ENCODE data around the gene CNIH3.
A peak's percentile ranks its signal among the peaks of the same experiment; 100 is the strongest.
"Not testable (repeated sequence)": the region's sequence is repeated elsewhere in the genome, so short reads cannot be mapped to it uniquely, and the experiment has no call there.

Gene CNIH3

GRCh38 chr1:224644553-224645154, 28.5 kb downstream of the CNIH3 start:
- DNase-seq: peak; percentile 66

DNA sequence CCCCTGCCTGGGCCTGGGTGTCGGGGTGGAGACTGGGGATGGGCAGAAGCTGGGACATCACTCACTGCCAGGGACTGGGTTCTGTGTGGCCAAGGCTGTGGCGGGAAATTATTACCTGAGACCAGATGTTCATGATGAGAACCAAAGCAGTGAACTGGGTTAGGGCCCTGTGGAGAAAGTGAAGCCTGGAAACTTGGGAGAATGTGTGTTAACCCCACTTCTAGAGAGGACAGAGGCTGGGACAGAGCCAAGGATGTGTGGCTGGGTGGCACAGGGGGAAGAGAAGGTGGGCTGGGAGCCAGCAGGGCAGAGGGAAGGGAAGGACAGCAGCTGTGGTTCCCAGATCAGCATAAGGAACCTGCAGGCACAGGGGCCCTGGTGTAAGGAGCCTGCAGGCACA, 31.3 kb downstream of the CNIH3 start:
- DNase-seq: no peak

- no peak for DNase-seq
These were observed 34.2 kb downstream of the CNIH3 start for GRCh38 chr1:224650290-224650689.

DNA sequence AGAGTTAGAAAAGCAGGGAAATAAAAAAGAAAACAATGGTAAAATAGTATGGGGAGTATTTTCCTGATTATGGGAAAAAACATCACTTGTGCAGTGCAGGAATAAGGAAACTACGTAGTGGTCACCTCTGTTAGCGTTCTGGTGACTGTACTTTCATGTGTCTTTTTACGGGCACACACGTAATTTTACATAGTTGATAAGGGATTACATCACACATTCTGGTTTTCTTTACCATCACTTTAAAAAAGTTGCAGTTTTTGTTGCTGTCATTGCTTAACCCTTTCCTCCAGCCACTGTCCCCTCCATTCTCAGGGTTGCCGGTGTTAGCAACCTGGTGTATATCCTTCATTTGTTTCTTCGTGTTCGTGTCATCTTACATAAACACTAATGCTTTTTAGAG, 35.1 kb downstream of the CNIH3 start:
- no peak for DNase-seq

DNA sequence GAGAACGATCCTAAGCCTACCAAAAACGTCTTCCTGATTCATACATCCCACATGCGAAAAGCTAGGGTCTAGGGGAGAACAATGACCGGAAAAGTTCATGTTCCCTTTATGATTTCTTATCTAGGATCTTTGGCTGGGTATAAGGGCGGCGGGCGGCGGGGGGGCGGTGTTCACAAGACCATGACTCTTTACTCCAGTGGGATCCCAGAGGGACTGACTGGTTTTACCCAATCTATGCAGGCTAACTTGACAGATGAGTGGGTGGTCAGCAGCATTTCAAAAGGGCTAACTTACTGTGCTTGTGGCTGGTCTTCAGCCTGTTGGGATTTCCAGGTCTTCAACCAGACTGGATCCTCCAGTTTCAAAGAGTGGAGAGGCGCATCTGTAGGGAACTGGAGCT, 40.3 kb downstream of the CNIH3 start:
- DNase-seq: no peak

- DNase-seq: no peak
These were observed 44.0 kb downstream of the CNIH3 start for GRCh38 chr1:224660074-224660473.

- no peak for DNase-seq
These were observed 46.8 kb downstream of the CNIH3 start for GRCh38 chr1:224662870-224663269.

GRCh38 chr1:224665016-224665415, 48.9 kb downstream of the CNIH3 start:
- no peak for DNase-seq

GRCh38 chr1:224666078-224666477, 50.0 kb downstream of the CNIH3 start:
- no peak for DNase-seq

GRCh38 chr1:224666913-224667312, 50.8 kb downstream of the CNIH3 start:
- no peak for DNase-seq

DNA sequence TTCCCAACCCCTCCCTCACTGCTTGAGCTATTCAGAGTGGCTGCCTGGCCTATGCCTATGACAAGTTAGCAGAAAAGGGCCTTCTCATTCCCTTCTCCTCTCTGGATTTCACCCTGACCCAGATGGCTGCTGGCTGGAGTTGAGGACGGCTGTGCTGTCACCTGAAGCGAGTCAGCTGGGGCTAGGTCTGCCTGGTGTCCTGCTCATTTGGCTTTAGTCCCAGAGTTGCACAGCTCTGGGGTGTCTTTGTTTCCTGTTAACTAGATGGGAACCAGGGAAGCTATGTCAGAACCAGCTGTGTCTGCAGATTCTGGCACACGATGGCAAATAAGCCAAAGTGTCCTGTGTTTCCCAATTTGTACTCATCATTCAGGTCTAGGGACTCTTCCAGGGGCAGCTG, 52.9 kb downstream of the CNIH3 start:
- DNase-seq: no peak

DNA sequence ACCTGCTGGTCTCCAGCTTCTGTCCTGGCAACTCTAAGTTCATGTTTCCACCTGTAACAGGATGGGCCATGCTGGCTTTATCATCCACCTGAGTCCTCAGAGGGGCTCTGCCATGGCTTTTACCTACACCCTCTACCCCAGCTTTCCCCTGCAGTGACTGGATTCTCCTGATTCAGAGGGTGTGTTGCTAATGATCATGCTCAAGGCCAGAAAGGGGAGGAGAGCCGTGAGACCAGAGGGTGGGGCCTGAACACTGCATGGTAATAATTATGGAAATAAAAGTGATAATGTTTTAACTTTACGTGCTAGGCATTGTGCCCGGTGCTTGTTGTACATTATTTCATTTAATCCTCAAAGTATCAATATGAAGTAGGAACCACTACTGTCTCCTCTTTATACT, 53.3 kb downstream of the CNIH3 start:
- DNase-seq: no peak

DNA sequence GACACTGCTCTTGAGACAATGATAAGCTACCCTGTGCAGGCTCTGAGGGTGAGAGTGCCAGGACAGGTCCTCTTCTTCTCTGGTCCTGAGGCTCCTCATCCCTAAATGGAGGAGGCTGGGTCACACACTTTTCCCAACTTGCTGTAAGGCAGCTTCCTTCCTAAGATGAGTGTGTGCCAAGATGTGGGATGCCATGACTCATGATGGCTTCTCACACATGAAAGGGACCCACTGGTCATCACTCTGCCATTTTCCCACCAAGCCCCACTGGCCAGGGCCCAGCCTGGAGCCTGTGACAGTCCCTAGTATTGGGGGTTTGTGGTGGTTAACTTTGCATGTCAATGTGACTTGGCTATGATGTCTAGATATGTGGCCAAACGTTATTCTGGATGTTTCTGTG, 54.4 kb downstream of the CNIH3 start:
- DNase-seq: no peak

GRCh38 chr1:224671076-224671475, 55.0 kb downstream of the CNIH3 start:
- DNase-seq: no peak

GRCh38 chr1:224673141-224673540, 57.0 kb downstream of the CNIH3 start:
- DNase-seq: no peak

GRCh38 chr1:224675590-224675989, 59.5 kb downstream of the CNIH3 start:
- no peak for DNase-seq

- DNase-seq: no peak
These were observed 60.4 kb downstream of the CNIH3 start for GRCh38 chr1:224676551-224676950.

GRCh38 chr1:224678168-224678567, 62.1 kb downstream of the CNIH3 start:
- no peak for DNase-seq

DNA sequence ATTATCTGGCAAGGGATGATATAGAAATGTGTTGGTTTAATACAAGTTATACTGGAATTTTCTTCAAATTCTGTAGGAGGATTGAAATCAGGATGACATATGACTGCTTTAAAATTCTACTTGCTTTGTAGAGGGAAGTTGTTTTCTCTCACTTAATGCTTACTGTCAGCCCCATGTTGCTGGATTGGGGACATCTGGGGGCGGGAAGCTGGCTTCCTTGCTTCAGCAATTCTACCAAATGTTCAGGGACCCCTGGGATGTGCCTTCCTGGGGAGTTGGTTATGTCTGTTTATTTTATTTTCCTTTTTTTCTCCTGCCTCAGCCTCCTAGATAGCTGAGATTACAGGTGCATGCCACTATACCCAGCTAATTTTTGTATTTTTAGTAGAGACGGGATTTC, 63.5 kb downstream of the CNIH3 start:
- DNase-seq: no peak

DNA sequence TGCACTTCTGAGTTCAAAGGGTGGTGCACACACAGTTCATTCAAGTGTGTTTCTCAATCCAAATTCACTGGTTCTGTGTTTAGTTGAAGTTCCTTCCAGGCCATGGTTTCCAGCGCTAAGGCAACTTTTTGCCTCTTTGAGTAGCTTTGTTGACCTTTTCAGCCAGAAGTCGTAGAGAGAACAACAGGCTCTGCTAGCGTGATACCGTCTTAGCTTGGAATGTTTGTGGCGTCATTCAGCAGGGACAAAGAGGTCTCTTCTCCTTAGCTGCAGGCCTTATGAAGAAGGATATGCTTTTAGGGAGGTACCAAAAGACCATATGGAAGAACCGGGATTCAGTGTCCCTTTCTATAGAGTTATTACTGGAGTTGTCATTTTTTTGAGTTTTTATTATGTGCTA, 65.7 kb downstream of the CNIH3 start:
- DNase-seq: no peak

DNA sequence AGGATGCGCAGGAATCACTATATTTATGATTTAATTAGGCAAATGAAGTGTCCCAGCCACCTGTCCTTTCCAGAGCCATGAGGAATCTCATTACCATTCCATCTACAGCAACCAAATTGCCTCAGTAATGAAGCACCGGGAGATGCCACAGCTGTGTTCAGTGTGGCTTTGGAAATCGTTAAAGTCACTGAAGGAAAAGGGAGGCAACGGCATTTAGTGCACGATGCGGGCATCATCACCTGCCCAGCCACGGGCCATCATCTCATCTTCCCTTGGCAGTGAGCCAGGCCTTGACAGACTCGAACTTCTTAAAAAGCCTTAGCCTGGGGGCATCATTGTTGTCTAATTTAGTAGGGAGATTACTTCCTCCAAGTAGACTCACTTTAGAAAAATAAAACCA, 67.8 kb downstream of the CNIH3 start:
- no peak for DNase-seq

GRCh38 chr1:224684979-224685425, 68.9 kb downstream of the CNIH3 start:
- no peak for DNase-seq

DNA sequence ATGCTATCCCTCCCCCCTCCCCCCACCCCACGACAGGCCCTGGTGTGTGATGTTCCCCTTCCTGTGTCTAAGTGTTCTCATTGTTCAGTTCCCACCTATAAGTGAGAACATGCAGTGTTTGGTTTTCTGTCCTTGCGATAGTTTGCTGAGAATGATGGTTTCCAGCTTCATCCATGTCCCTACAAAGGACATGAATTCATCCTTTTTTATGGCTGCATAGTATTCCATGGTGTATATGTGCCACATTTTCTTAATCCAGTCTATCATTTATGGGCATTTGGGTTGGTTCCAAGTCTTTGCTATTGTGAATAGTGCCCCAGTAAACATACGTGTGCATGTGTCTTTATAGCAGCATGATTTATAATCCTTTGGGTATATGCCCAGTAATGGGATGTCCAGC, 70.0 kb downstream of the CNIH3 start:
- not testable (repeated sequence) for DNase-seq

- DNase-seq: no peak
These were observed 71.3 kb downstream of the CNIH3 start for GRCh38 chr1:224687465-224687864.

GRCh38 chr1:224689374-224689773, 73.3 kb downstream of the CNIH3 start:
- no peak for DNase-seq

DNA sequence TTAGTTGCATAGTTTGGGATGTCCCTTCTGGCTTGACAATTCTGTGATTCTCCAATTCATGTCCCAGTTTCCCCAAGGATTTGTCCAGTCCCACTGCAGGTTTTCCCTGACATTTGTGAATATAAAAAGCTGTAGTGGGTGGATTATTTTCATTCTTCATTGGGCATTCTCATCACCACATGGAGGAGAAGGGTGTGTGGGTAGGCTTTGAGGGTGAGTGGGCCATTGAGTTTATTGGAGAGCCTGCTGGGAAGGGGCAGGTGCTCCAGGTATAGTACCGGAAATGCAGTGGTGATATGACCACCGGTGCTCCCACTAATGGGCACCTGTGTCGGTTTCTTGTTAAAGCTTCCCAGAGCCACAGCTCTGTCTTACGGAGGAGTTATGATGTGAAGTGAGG, 74.5 kb downstream of the CNIH3 start:
- no peak for DNase-seq

Data from CD4-positive, alpha-beta T cell treated with Interleukin-4 for 4 hours (primary cell).